Kidney epithelial cell (primary cell): ENCODE measurements around the gene NEU2. TPM values are rescaled to one million over a fixed set of nuclear protein-coding genes. Genes with fewer than 3 reads are reported as not detected.
"Not testable (repeated sequence)": the region's sequence is repeated elsewhere in the genome, so short reads cannot be mapped to it uniquely, and the experiment has no call there.

Experiments used
- DNase-seq: peaks from one replicate; pipeline ENCODE4 v3.0.0-alpha.2; 2010; ENCODE audit warnings: low read depth
- H3K27me3 ChIP-seq: 2 replicates; pipeline ENCODE4 v1.6.0; 2011; ENCODE audit warnings: low read length; ENCODE audit not compliant: control insufficient read depth, insufficient read depth
- H3K36me3 ChIP-seq: 2 replicates; pipeline ENCODE4 v1.5.1; 2011; ENCODE audit warnings: low read length; ENCODE audit not compliant: control insufficient read depth, insufficient read depth
- H3K4me3 ChIP-seq: 2 replicates; pipeline ENCODE4 v1.5.1; 2011; ENCODE audit warnings: low read depth, mild to moderate bottlenecking, control low read depth, low read length
- total RNA-seq: library from RNA; depleted of rRNA; stranded (reverse); fragments of >200 nt; gene quantifications from 2 replicates; pipeline ENCODE4 v1.2.3, GENCODE V29; 2015
- TF ChIP-seq, protein P1 (sequence below): IDR thresholded peaks from 2 replicates; pipeline ENCODE4 v1.5.1; 2011; ENCODE audit warnings: mild to moderate bottlenecking, moderate library complexity, low read length, control low read depth, inconsistent platforms; ENCODE audit not compliant: insufficient read depth, poor library complexity, severe bottlenecking

Gene NEU2
- total RNA-seq, 1 donor from 2014 or later: not detected

DNA sequence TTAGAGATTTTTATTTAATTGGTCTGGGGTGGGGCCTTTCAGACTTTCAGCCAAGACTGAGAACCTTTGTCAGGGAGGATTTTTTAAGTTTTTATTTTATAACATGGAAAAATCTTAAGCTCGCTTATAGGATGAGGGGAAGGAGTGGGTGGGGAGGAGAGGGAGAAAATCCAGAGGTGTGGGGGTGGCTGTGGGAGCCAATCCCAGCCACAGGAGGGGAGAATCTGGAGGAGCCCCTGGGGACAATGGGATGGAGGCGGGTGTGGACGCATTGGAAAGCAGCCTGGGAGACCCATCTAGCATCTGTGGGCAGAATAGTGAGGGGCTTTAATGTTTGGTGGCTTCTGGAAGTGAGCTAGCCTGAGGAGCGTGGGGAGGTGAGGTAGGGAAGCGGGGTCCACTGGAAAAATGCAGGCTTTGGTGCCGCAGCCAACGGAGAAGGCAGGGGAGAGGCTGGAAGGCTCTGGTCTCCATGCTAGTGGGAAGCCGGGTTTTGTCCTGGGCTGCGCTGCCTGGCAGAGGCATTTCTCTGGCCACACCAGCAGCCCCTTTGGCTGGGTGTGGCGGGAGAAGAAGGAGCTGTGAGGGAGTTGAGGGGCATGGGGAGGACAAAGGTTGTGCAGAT is 16.2 kb downstream of the NEU2 start:
- DNase-seq: no peak
- H3K27me3 ChIP-seq: no peaks in the 10 kb centered on the region
- no peaks in the 10 kb centered on the region for H3K36me3 ChIP-seq
- TF ChIP-seq, protein P1, sequence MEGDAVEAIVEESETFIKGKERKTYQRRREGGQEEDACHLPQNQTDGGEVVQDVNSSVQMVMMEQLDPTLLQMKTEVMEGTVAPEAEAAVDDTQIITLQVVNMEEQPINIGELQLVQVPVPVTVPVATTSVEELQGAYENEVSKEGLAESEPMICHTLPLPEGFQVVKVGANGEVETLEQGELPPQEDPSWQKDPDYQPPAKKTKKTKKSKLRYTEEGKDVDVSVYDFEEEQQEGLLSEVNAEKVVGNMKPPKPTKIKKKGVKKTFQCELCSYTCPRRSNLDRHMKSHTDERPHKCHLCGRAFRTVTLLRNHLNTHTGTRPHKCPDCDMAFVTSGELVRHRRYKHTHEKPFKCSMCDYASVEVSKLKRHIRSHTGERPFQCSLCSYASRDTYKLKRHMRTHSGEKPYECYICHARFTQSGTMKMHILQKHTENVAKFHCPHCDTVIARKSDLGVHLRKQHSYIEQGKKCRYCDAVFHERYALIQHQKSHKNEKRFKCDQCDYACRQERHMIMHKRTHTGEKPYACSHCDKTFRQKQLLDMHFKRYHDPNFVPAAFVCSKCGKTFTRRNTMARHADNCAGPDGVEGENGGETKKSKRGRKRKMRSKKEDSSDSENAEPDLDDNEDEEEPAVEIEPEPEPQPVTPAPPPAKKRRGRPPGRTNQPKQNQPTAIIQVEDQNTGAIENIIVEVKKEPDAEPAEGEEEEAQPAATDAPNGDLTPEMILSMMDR: no peak
- H3K4me3 ChIP-seq: no peak overlapping the region

DNA sequence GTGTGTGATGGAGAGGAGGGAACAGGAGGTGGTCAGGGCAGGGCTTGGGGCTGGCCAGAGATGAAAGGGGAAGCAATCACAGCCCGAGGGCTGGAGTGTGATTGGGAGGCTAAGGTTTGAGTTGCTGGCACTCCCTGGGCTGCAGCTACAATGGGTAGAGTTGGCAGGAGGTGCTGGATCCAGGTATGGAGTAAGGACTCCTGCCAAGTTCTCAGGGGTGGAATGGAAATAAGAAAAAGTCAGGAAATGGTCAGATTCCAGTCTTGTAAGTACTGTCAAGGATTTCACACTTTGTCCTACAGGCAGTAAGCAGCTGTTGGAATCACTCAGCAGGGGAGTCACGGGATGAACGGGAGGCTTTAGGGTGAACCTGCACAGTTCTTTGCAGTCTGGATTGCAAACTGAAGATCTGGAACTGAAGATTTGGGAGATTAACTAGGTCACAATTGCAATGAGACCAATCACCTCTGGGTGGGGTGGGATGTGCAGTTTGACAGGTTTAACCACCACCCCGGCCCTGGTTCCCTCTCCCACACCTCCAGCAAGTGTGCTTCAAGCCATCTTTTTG is 16.8 kb downstream of the NEU2 start:
- TF ChIP-seq, protein P1: no peak
- Histone ChIP-seq H3K36me3 (no peaks in the 10 kb centered on the region), H3K4me3 (no peak overlapping the region)

DNA sequence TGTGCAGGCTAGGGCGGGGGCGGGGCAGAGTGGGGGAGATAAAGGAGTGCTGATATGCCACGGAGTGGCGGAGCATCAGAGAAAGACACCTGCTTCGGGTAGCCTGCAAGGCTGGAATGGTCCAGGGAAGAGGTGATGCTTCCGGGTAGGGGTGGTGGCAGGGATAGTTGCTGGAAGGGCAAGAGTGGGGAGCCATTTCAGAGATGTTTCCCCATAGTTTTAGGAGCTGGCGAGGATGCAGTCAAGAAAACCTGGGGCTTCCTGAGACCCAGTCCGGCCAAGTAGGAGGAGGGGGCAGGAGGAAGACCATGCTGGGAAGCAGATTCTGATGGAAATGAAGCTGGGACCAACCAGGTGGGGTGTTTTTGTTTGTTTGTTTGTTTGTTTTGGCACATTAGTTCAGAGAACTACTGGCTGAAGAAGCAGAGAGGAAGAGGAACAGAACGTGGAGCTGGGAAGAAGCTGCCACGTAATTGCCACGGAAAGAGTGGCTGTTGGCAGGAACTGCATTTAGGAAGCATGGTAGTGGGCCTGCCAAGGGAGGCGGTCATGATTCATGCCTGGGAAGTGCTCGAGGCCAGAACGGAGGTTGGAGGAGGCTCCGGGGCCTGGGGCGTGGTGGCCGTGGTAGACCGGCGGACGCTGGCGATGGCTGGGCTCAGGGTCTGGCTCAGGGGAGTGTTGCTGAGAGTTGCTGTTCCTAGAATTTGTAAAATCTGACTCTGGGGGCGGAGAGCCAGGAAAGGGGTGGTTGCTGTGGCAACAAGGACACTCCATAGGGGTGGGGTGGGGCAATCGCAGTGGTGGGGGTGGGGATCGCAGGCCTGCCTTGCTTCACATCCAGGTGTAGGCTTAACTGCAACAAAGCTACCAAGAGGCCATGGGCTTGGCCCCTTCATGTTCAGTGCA is 19.0 kb downstream of the NEU2 start:
- TF ChIP-seq, protein P1: no peak
- Histone ChIP-seq H3K36me3 (no peaks in the 10 kb centered on the region), H3K4me3 (no peak overlapping the region), H3K27me3 (no peaks in the 10 kb centered on the region)
- no peak for DNase-seq

More for the DNA sequence above, 16.8 kb downstream of the NEU2 start:
- DNase-seq: no peak
- H3K27me3 ChIP-seq: no peaks in the 10 kb centered on the region

DNA sequence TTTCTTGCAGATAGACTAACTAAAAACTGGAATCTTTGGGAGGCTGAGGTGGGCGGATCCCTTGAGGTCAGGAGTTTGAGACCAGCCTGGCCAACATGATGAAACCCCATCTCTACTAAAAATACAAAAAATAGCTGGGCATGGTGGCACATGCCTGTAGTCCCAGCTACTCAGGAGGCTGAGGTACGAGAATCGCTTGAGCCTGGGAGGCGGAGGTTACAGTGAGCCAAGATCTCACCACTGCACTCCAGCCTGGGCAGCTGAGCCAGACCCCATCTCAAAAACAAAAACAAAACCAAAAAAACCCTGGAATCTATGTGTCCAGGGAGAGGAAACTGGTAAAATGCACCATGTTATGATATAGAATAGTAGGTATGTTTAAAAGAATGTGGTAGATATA is 20.0 kb downstream of the NEU2 start:
- DNase-seq, H3K36me3 ChIP-seq, H3K4me3 ChIP-seq, H3K27me3 ChIP-seq: not testable (repeated sequence)

DNA sequence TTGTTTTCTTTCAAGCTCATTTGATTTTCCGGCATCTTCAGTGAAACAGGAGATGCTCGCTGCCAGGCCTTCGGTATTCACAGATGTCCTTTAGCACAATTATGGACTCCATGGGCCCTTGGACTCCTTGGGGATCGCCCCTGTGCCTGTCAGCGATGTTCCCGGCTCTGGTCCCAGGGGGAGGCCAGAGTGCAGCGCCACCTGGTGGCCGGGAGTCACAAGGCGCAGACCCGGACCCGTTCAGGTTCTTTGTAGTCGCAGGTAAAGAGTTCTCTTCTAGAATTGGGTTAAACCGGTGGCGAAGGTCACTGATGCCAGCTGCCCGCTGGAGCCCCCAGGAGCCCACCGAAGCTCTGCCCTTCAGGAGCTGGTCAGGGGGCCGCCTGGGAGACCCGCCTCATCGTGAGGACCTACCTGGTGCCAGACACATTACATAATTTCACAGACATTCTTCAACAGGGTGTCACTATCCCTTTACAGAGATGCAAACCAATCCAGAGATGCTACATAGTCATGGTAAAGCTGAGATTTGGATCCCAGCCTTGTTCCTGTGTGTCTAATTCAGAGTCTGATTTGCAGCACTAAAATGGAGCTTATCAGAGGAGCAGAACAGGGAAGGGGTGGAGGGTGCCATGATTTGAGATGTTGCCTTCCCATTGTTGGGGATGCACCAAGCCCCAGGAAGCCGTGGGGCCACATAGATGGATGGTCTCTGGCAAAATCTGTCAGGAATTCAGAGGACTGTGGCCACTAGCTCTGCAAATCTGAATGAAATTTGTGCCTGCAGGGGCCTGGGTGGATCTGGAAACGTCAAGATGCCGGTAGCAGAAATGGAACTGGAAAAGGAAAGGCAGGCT is 21.7 kb downstream of the NEU2 start:
- no peak for DNase-seq
- no peak overlapping the region for H3K4me3 ChIP-seq
- TF ChIP-seq, protein P1: peak; percentile 97
- H3K36me3 ChIP-seq: no peaks in the 10 kb centered on the region
- no peaks in the 10 kb centered on the region for H3K27me3 ChIP-seq
